ENCODE measurements around the gene MMP17. TPM values are rescaled to one million over a fixed set of nuclear protein-coding genes. Genes with fewer than 3 reads are reported as not detected.

The MMP17 gene
- total and polyA plus RNA-seq, 2 of the 4 experiments (the other 2 are of a cell fraction), result 1.4 to 11.8 TPM

DNA sequence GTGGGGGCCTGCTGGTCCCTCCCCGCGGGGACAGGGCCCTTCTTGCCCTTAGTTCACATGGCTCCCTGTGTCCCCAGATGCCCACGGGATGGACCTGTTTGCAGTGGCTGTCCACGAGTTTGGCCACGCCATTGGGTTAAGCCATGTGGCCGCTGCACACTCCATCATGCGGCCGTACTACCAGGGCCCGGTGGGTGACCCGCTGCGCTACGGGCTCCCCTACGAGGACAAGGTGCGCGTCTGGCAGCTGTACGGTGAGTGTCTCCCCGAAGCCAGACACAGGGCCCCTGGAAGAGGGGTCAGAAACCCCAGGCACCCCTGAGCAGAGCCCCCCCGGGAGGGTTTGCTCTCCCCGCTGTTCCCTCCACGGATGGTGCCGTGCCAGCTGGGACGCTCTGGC, 13.4 kb downstream of the MMP17 start:
- H3K23ac ChIP-seq (ENCODE audit: low read depth, low read length), result no peak overlapping the region
- H2BK120ac ChIP-seq (ENCODE audit: low read depth, low read length), result no peak overlapping the region
- in situ Hi-C loops (cut with MboI; ENCODE audit: low sequenced_read_pairs), result loop anchor here (25.0 kb wide), 1 partner anchor 729 kb away; no protein-coding TSS in a partner anchor
- no peak overlapping the region for H3K4me3 ChIP-seq (ENCODE audit: insufficient read depth, low read depth, low read length)
- no peak overlapping the region for H3K18ac ChIP-seq (ENCODE audit: low read depth, low read length)
- H2BK20ac ChIP-seq (ENCODE audit: low read depth, low read length), result no peak overlapping the region
- no peak overlapping the region for H3K9ac ChIP-seq (ENCODE audit: low read depth, low read length)
- H3K27me3 ChIP-seq (ENCODE audit: control insufficient read depth, insufficient read depth, low read length), result no peaks in the 10 kb centered on the region
- ChIA-PET CTCF (no interaction called here), POLR2A (ENCODE audit: unreplicated experiment) (no interaction called here)
- WGBS, 2 experiments (ENCODE audit: extremely low coverage in 2 of 2, insufficient read length in 1 of 2), result 88% methylated on average over 18 of the region's 22 CpGs; no CpG with 5 or more reads in 1 of the 2 experiments
- no peak overlapping the region for H2AFZ ChIP-seq (replicated peaks; ENCODE audit: low read length, poor library complexity)
- H3K36me3 ChIP-seq (ENCODE audit: control insufficient read depth, insufficient read depth, low read length), result peaks cover 7% of the 10 kb centered on the region; the same call in 1 of the 2 replicates
- DNase-seq, result no peak
- no TSS peak for BruUV-seq (replicated peaks)
- H3K4ac ChIP-seq (ENCODE audit: low read depth, low read length), result no peak overlapping the region
- H3K4me2 ChIP-seq (ENCODE audit: low read depth, low read length), result no peak overlapping the region
- H3K56ac ChIP-seq (ENCODE audit: extremely low read depth, insufficient read depth, low read length), result no peak overlapping the region
- H2BK15ac ChIP-seq (ENCODE audit: low read depth, low read length), result no peak overlapping the region
- H2AK5ac ChIP-seq (ENCODE audit: low read depth, low read length), result no peak overlapping the region
- intact Hi-C loops (cut with micrococcal nuclease), result no loop called here
- no peaks in the 10 kb centered on the region for H3K9me3 ChIP-seq (ENCODE audit: control insufficient read depth, insufficient read depth, low read length)
- no peak overlapping the region for H2AK9ac ChIP-seq (replicated peaks; ENCODE audit: low read depth, low read length, poor library complexity)
- no peaks in the 10 kb centered on the region for H3K9me1 ChIP-seq (ENCODE audit: insufficient read depth, low read length)
- H3K14ac ChIP-seq (replicated peaks; ENCODE audit: low read depth, low read length), result no peak overlapping the region
- H4K91ac ChIP-seq (ENCODE audit: insufficient read depth, low read depth, low read length), result no peak overlapping the region
- ATAC-seq (ENCODE audit: low read depth), result no peak
- no peak overlapping the region for H2BK5ac ChIP-seq (ENCODE audit: low read depth, low read length, poor library complexity, severe bottlenecking)
- no peak overlapping the region for H3K27ac ChIP-seq (ENCODE audit: insufficient read depth, low read length)
- H4K20me1 ChIP-seq (ENCODE audit: insufficient read depth, low read length), result no peaks in the 10 kb centered on the region
- no peak overlapping the region for H4K8ac ChIP-seq (ENCODE audit: low read depth in 2 of 2, low read length in 2 of 2)
- dilution Hi-C loops (cut with HindIII; ENCODE audit: low sequenced_read_pairs, unreplicated experiment), result no loop called here
- no peak overlapping the region for H4K5ac ChIP-seq (ENCODE audit: low read depth, low read length)
- no peaks in the 10 kb centered on the region for H3K4me1 ChIP-seq (ENCODE audit: control insufficient read depth, insufficient read depth, low read length)
- H3K79me1 ChIP-seq (ENCODE audit: low read depth in 1 of 2, low read length in 2 of 2), result no peaks in the 10 kb centered on the region
- no peak for TF ChIP-seq RFX5 (IDR thresholded peaks at IDR 0.05; ENCODE audit: low read depth, low read length)
- TF ChIP-seq, protein P1, sequence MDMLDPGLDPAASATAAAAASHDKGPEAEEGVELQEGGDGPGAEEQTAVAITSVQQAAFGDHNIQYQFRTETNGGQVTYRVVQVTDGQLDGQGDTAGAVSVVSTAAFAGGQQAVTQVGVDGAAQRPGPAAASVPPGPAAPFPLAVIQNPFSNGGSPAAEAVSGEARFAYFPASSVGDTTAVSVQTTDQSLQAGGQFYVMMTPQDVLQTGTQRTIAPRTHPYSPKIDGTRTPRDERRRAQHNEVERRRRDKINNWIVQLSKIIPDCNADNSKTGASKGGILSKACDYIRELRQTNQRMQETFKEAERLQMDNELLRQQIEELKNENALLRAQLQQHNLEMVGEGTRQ (IDR thresholded peaks at IDR 0.05; ENCODE audit: low read depth, low read length), result no peak
- TF ChIP-seq SMC3 (IDR thresholded peaks at IDR 0.05; ENCODE audit: low read depth, low read length), result no peak
- no peak for TF ChIP-seq MXI1 (IDR thresholded peaks at IDR 0.05; ENCODE audit: borderline replicate concordance, low read depth, low read length)
